Measurements from ENCODE around the gene DNAH6. TPM values are rescaled to one million over a fixed set of nuclear protein-coding genes. Genes with fewer than 3 reads are reported as not detected.
"Not testable (repeated sequence)": the region's sequence is repeated elsewhere in the genome, so short reads cannot be mapped to it uniquely, and the experiment has no call there.

The DNAH6 gene
- total RNA-seq, 2 donors from 2014 or later: 0.24 to 0.30 TPM

DNA sequence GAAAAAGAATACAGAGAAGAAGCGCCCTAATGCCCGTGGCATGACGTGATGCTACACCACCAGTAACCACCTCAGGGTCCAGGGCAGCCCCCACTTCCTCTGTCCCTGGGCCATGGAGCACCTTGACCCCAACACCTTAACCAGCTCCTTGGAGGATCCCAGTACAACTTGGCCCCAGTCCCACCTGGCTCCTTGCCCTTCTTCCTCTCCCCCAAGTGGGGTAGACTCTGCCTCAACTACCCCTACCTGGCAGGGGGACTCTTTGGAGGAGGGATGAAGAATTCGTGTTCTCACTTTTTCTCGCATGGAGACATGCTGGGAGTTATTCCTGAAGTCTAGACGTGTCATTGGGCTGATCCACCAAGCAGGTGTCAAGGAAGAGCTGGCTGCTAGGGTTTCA lies 345.7 kb downstream of the DNAH6 start:
- Histone ChIP-seq H3K4me1 (no peaks in the 10 kb centered on the region), H3K9me3 (no peaks in the 10 kb centered on the region), H3K27ac (no peak overlapping the region), H3K4me3 (no peak overlapping the region), H3K36me3 (no peaks in the 10 kb centered on the region), H3K27me3 (no peaks in the 10 kb centered on the region)
- TF ChIP-seq, protein P1, sequence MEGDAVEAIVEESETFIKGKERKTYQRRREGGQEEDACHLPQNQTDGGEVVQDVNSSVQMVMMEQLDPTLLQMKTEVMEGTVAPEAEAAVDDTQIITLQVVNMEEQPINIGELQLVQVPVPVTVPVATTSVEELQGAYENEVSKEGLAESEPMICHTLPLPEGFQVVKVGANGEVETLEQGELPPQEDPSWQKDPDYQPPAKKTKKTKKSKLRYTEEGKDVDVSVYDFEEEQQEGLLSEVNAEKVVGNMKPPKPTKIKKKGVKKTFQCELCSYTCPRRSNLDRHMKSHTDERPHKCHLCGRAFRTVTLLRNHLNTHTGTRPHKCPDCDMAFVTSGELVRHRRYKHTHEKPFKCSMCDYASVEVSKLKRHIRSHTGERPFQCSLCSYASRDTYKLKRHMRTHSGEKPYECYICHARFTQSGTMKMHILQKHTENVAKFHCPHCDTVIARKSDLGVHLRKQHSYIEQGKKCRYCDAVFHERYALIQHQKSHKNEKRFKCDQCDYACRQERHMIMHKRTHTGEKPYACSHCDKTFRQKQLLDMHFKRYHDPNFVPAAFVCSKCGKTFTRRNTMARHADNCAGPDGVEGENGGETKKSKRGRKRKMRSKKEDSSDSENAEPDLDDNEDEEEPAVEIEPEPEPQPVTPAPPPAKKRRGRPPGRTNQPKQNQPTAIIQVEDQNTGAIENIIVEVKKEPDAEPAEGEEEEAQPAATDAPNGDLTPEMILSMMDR (IDR thresholded peaks at IDR 0.05): no peak
- DNase-seq (ENCODE audit: low spot score): no peak

DNA sequence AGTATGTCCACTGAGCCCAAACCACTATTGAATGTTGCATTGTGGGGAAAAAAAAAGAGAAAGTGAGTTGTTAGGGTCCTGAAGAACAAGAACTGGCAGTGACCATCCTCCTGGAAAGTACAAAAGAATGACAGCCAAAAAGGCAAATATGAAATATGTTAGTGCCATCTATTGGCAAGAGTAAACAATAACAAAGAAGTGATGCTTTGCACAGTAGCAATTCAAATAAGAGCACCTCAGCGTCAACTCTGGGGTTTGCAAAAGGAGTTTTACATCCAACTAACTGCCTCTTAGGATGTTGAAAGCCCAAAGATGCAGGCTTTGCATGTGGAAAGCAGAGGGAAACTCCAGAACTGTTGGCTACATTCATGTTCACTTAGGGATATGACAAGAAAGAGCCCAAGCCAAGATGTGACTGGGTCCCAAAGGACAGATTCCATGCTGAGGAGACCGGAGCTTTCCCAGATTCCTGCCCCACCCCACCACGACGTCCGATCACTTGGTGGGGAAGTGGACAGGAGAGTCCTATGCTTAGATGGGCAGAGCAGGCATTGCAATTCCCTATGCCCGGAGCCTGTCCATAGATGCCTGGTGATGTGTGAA lies 349.0 kb downstream of the DNAH6 start:
- no peak overlapping the region for H3K4me3 ChIP-seq
- no peaks in the 10 kb centered on the region for H3K9me3 ChIP-seq
- no peaks in the 10 kb centered on the region for H3K27me3 ChIP-seq
- H3K36me3 ChIP-seq: no peaks in the 10 kb centered on the region
- no peak overlapping the region for H3K27ac ChIP-seq
- H3K4me1 ChIP-seq: no peaks in the 10 kb centered on the region
- TF ChIP-seq, protein P1 (IDR thresholded peaks at IDR 0.05): peak in 1 of 2 donors; percentile 49
- no peak for DNase-seq (ENCODE audit: low spot score)

DNA sequence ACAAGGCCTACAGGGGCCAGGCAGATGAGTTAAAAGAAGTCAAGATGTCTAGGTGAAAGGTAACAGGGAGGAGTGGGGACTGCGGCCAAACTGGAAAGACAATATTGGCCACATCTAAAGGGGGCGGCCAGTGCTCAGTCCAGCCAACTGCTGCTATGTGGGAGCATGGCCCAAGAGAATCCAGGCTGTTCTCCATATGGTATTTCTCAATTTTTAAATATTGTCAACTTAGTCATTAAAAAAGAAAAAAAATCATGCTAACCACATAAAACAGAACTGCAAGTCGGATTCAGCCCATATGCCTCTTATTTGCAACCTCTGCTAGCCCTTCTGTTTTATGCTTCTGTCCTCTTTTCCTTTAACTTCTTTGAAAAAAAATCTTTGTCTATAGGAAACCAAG lies 349.8 kb downstream of the DNAH6 start:
- H3K27ac ChIP-seq: no peak overlapping the region
- H3K4me1 ChIP-seq: no peaks in the 10 kb centered on the region
- H3K27me3 ChIP-seq: no peaks in the 10 kb centered on the region
- TF ChIP-seq, protein P1 (IDR thresholded peaks at IDR 0.05): no peak
- no peak for DNase-seq (ENCODE audit: low spot score)
- no peaks in the 10 kb centered on the region for H3K36me3 ChIP-seq
- no peaks in the 10 kb centered on the region for H3K9me3 ChIP-seq
- H3K4me3 ChIP-seq: no peak overlapping the region

DNA sequence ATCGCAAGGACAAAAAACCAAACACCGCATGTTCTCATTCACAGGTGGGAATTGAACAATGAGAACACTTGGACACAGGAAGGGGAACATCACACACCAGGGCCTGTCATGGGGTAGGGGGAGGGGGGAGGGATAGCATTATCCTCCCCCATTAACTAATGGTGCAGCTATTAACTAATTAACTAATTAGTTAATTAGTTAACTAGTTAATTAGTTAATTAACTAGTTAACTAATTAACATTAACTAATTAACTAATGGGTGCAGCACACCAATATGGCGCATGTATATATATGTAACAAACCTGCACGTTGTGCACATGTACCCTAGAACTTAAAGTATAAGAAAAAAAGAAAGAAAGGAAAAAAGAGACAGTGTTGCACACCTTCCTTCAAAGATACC lies 352.0 kb downstream of the DNAH6 start:
- H3K9me3 ChIP-seq; DNase-seq (ENCODE audit: low spot score); H3K36me3 ChIP-seq; H3K27me3 ChIP-seq; H3K4me1 ChIP-seq; H3K27ac ChIP-seq; H3K4me3 ChIP-seq: not testable (repeated sequence)

Other genes with a start within 250 kb of the DNAH6 start
- gene SUCLG1, start 57.2 kb upstream of the DNAH6 start, total RNA-seq: 100 to 1,000 TPM; 139 to 197 TPM